Activated CD4-positive, alpha-beta T cell treated with anti-CD3 and anti-CD28 coated beads, Interleukin-2, amount 10 ng/mL, durations not matched to agents 7 days and 5 days (primary cell): ENCODE measurements around the gene DDC. TPM values are rescaled to one million over a fixed set of nuclear protein-coding genes. Genes with fewer than 3 reads are reported as not detected.
"Not testable (repeated sequence)": the region's sequence is repeated elsewhere in the genome, so short reads cannot be mapped to it uniquely, and the experiment has no call there.

ENCODE experiments used
- CTCF ChIA-PET: fragments of 350-600 bp; sonication (Branson Sonifier 250); formaldehyde crosslinking; loops from one replicate; lab custom pipeline; 2021; ENCODE audit warnings: antibody characterized with exemption; lab: Charles Lee
- POLR2A ChIA-PET: fragments of 350-600 bp; sonication (Branson Sonifier 250); formaldehyde crosslinking; loops from one replicate; lab custom pipeline; 2021; ENCODE audit warnings: antibody characterized with exemption; lab: Charles Lee
- DNase-seq: peaks from one replicate; pipeline ENCODE4 v3.0.0-alpha.2; 2020
- H3K27ac Mint-ChIP-seq: one replicate; pipeline ENCODE4 v1.8.0; 2021; ENCODE audit warnings: mild to moderate bottlenecking, moderate library complexity, mixed read lengths
- H3K27me3 Mint-ChIP-seq: one replicate; pipeline ENCODE4 v1.8.0; 2021; ENCODE audit warnings: mixed read lengths
- H3K36me3 Mint-ChIP-seq: one replicate; pipeline ENCODE4 v1.8.0; 2021; ENCODE audit warnings: low read depth, mixed read lengths
- H3K4me1 Mint-ChIP-seq: one replicate; pipeline ENCODE4 v1.8.0; 2021; ENCODE audit warnings: mixed read lengths
- H3K4me3 Mint-ChIP-seq: one replicate; pipeline ENCODE4 v1.8.0; 2021; ENCODE audit warnings: mild to moderate bottlenecking, moderate library complexity, mixed read lengths
- H3K9me3 Mint-ChIP-seq: one replicate; pipeline ENCODE4 v1.8.0; 2021; ENCODE audit warnings: mixed read lengths
- total RNA-seq, 2 experiments: library from RNA; stranded (reverse); gene quantifications; one replicate each; pipeline ENCODE4 v1.2.3, GENCODE V29; 2021

DDC gene
- total RNA-seq, 2 experiments from 2014 or later: not detected

DNA sequence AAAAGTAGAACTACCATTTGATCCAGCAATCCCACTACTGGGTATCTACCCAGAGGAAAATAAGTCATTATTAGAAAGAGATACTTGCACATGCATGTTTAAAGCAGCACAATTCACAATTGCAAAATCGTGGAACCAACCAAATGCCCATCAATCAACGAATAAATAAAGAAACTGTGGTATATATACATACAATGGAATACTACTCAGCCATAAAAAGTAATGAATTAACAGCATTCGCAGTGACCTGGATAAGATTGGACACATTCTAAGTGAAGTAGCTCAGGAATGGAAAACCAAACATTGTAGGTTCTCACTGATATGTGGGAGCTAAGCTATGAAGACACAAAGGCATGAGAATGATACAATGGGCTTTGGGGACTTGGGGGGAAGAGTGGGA is 45.9 kb downstream of the DDC start:
- POLR2A ChIA-PET, CTCF ChIA-PET, H3K4me3 Mint-ChIP-seq, H3K27ac Mint-ChIP-seq, DNase-seq, H3K36me3 Mint-ChIP-seq: not testable (repeated sequence)
- Mint-ChIP-seq H3K4me1 (peaks cover 10% of the 10 kb centered on the region), H3K27me3 (peaks cover 65% of the 10 kb centered on the region), H3K9me3 (peaks cover 18% of the 10 kb centered on the region)

DNA sequence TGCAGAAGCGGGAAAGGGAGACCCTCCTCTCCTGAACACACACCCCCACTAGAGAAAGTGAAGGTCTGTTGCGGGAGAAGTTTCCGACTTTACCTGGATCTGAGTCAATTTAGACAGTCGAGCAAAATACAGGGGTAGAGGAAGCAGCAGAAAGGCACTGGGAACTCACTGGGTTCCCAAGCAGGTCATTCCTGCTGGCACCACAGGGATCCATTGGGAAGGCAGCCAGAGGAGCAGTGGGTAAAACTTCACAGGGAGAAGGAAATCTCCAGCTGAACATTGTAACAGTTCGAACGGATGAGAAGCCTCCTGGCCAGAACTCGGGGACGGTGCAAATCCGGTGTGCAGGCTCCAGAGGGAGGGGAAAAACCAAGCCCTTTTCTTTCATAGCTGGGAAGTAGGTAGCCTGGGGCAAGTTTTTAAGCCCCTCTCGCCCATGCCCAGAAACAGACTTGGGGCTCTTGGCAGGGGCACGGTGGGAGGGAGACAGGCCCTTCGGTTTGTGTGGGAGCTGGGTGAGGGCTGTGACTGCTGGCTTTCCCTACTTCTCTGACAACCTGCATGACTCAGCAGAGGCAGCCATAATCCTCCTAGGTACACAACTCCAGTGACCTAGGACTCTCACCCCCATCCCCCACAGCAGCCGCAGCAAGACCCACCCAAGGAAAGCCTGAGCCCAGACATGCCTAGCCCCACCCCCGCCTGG is 51.9 kb downstream of the DDC start:
- CTCF ChIA-PET: no interaction called here
- Mint-ChIP-seq H3K4me3 (no peak overlapping the region), H3K27me3 (peaks cover 33% of the 10 kb centered on the region), H3K9me3 (peaks cover 11% of the 10 kb centered on the region), H3K36me3 (no peaks in the 10 kb centered on the region), H3K4me1 (peaks cover 10% of the 10 kb centered on the region), H3K27ac (no peak overlapping the region)
- no peak for DNase-seq
- POLR2A ChIA-PET: no interaction called here

GRCh38 chr7:50512384-50512783 is 52.8 kb downstream of the DDC start:
- no peak overlapping the region for H3K27ac Mint-ChIP-seq
- CTCF ChIA-PET: no interaction called here
- POLR2A ChIA-PET: no interaction called here
- H3K4me3 Mint-ChIP-seq: no peak overlapping the region
- H3K36me3 Mint-ChIP-seq: no peaks in the 10 kb centered on the region
- no peak for DNase-seq
- peaks cover 29% of the 10 kb centered on the region for H3K27me3 Mint-ChIP-seq
- H3K9me3 Mint-ChIP-seq: peaks cover 10% of the 10 kb centered on the region
- peaks cover 10% of the 10 kb centered on the region for H3K4me1 Mint-ChIP-seq

- CTCF ChIA-PET: interaction anchor here (1.3 kb wide), 1 partner anchor 244 kb away, joined by 3 read pairs; no protein-coding TSS in a partner anchor
- POLR2A ChIA-PET: no interaction called here
- Mint-ChIP-seq H3K27me3 (peaks cover 6% of the 10 kb centered on the region), H3K9me3 (no peaks in the 10 kb centered on the region), H3K4me3 (no peak overlapping the region), H3K4me1 (peaks cover 4% of the 10 kb centered on the region), H3K27ac (no peak overlapping the region), H3K36me3 (no peaks in the 10 kb centered on the region)
- DNase-seq: no peak
Observed at GRCh38 chr7:50509459-50509858, 55.7 kb downstream of the DDC start.

GRCh38 chr7:50508471-50508943 is 56.7 kb downstream of the DDC start:
- H3K36me3 Mint-ChIP-seq: no peaks in the 10 kb centered on the region
- no peak overlapping the region for H3K4me3 Mint-ChIP-seq
- no peak for DNase-seq
- no peak overlapping the region for H3K27ac Mint-ChIP-seq
- POLR2A ChIA-PET: no interaction called here
- peaks cover 3% of the 10 kb centered on the region for H3K27me3 Mint-ChIP-seq
- no peaks in the 10 kb centered on the region for H3K9me3 Mint-ChIP-seq
- CTCF ChIA-PET: interaction anchor here (0.6 kb wide), 1 partner anchor 633 kb away, joined by 5 read pairs; no protein-coding TSS in a partner anchor
- peaks cover 4% of the 10 kb centered on the region for H3K4me1 Mint-ChIP-seq

- H3K27me3 Mint-ChIP-seq: peaks cover 3% of the 10 kb centered on the region
Observed at GRCh38 chr7:50507898-50508470, 57.2 kb downstream of the DDC start.

DNA sequence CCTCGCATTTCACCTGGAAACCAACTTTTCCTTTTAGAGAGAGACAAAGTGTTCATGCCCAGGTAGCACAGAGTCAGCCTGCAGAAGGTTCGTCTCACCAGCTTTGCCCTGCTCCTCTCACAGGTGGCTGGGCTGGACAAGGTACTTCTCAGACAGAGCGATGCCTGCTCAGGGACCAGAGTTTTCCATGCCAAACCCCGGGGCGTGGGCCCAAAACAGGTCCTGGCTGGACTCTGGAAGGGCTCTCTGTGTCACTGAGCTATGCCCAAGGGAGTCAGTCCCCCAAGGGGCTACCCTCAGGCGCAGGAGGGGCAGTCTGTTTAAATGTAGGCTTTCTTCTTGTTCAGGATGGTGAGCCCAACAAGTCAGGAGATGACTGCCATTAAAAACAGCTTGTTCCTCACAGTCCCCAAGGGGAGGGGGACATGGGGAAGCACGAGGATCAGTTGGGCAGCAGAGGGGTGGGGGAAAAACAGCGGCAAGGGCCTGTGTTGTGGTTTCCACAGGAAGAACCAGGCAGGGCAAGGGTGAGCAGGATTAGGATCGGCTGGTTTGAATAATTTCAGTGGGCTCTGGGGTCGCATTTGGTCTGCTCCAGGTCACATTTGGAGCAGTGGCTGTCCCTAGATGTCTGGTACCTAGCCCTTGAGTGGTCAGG is 59.5 kb downstream of the DDC start:
- H3K27me3 Mint-ChIP-seq: peaks cover 3% of the 10 kb centered on the region

More at GRCh38 chr7:50507898-50508470, 57.2 kb downstream of the DDC start:
- no peak for DNase-seq
- H3K9me3 Mint-ChIP-seq: no peaks in the 10 kb centered on the region
- H3K36me3 Mint-ChIP-seq: no peaks in the 10 kb centered on the region
- ChIA-PET POLR2A (no interaction called here), CTCF (interaction anchor here (0.6 kb wide), 1 partner anchor 634 kb away, joined by 5 read pairs; no protein-coding TSS in a partner anchor)
- peaks cover 4% of the 10 kb centered on the region for H3K4me1 Mint-ChIP-seq
- no peak overlapping the region for H3K4me3 Mint-ChIP-seq
- no peak overlapping the region for H3K27ac Mint-ChIP-seq

GRCh38 chr7:50504646-50505546 is 60.3 kb downstream of the DDC start:
- H3K27me3 Mint-ChIP-seq: peaks cover 3% of the 10 kb centered on the region
- H3K4me1 Mint-ChIP-seq: peaks cover 4% of the 10 kb centered on the region
- H3K9me3 Mint-ChIP-seq: no peaks in the 10 kb centered on the region
- POLR2A ChIA-PET: no interaction called here
- no peak overlapping the region for H3K27ac Mint-ChIP-seq
- no peak for DNase-seq
- CTCF ChIA-PET: interaction anchor here (1.0 to 1.6 kb wide), 3 partner anchors 18 to 108 kb away, joined by 3 to 4 read pairs (median 3); no protein-coding TSS in a partner anchor
- no peaks in the 10 kb centered on the region for H3K36me3 Mint-ChIP-seq
- H3K4me3 Mint-ChIP-seq: no peak overlapping the region

More for the DNA sequence above, 59.5 kb downstream of the DDC start:
- ChIA-PET POLR2A (no interaction called here), CTCF (interaction anchor here (1.0 to 1.6 kb wide), 3 partner anchors 19 to 107 kb away, joined by 3 to 4 read pairs (median 3); no protein-coding TSS in a partner anchor)
- Mint-ChIP-seq H3K36me3 (no peaks in the 10 kb centered on the region), H3K4me1 (peaks cover 4% of the 10 kb centered on the region), H3K4me3 (no peak overlapping the region), H3K9me3 (no peaks in the 10 kb centered on the region), H3K27ac (no peak overlapping the region)
- DNase-seq: no peak

- Mint-ChIP-seq H3K9me3 (no peaks in the 10 kb centered on the region), H3K36me3 (no peaks in the 10 kb centered on the region), H3K27ac (no peak overlapping the region), H3K4me1 (peaks cover 4% of the 10 kb centered on the region), H3K27me3 (peaks cover 9% of the 10 kb centered on the region), H3K4me3 (no peak overlapping the region)
- POLR2A ChIA-PET: no interaction called here
- CTCF ChIA-PET: interaction anchor here (0.5 to 1.3 kb wide), 3 partner anchors 29 to 586 kb away, joined by 3 read pairs; no protein-coding TSS in a partner anchor
- DNase-seq: no peak
Observed at GRCh38 chr7:50502947-50503346, 62.3 kb downstream of the DDC start.

DNA sequence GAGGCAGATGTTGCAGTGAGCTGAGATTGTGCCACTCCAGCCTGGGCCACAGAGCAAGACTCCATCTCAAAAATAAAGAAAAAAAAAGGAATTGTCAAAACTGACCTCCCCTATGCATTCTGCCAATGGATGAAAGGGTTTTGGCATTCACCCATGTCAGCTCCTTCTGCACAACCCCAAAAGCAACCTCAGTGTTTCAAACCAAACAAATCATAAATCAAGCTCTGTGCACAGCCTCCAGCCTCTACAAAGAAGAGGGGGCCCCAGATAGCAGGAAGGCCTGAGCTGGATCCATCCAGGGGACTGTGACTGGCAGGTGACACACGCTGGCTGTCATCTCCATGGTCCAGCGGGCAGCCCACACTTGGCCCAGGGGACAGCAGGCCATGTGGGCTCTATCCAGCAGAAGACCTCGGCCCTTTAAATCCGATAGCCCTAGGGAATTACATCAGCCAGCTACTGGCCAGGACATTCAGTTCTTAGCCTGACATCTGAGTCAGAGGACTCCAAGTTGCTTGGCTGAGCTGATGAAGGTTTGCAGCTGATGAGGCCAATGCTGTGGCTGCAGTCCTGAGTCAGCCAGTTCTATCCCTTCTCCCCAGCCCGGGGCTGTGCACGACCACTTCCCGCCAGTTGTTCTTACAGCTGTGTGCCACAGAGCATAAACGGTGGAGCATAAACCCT is 63.1 kb downstream of the DDC start:
- Mint-ChIP-seq H3K36me3 (no peaks in the 10 kb centered on the region), H3K4me3 (no peak overlapping the region), H3K27ac (no peak overlapping the region), H3K9me3 (no peaks in the 10 kb centered on the region), H3K4me1 (peaks cover 4% of the 10 kb centered on the region), H3K27me3 (peaks cover 17% of the 10 kb centered on the region)
- ChIA-PET POLR2A (no interaction called here), CTCF (interaction anchor here (0.6 to 1.3 kb wide), 2 partner anchors 28 to 587 kb away, joined by 3 read pairs; no protein-coding TSS in a partner anchor)
- no peak for DNase-seq

DNA sequence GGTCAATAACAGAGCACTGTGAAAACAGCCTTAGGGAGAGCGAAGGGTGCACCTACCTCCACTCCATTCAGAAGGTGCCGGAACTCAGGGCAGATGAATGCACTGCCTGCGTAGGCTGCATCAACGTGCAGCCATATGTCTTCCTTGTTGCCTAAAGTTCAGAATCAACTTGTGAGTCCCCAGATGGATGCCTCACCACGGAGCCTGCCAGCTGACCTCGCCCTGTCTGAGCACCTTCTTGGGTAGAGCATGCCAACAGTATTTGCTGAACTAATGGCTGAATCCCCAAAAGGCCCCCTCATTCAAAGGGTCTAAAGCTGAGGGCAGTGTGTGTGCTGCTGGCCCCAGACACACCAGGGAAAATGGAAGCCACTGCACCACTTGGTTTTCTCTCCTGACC is 66.1 kb downstream of the DDC start:
- H3K4me3 Mint-ChIP-seq: no peak overlapping the region
- no peak for DNase-seq
- ChIA-PET CTCF (interaction anchor here (2.2 kb wide), 1 partner anchor 24 kb away, joined by 9 read pairs; no protein-coding TSS in a partner anchor), POLR2A (no interaction called here)
- H3K4me1 Mint-ChIP-seq: no peaks in the 10 kb centered on the region
- no peak overlapping the region for H3K27ac Mint-ChIP-seq
- no peaks in the 10 kb centered on the region for H3K36me3 Mint-ChIP-seq
- H3K9me3 Mint-ChIP-seq: no peaks in the 10 kb centered on the region
- H3K27me3 Mint-ChIP-seq: peaks cover 21% of the 10 kb centered on the region
